ENCODE measurements around the gene RAB31. TPM values are rescaled to one million over a fixed set of nuclear protein-coding genes. Genes with fewer than 3 reads are reported as not detected.

Gene RAB31
- total and polyA plus RNA-seq, 2 of the 13 experiments (the other 11 are each of a cell fraction or from before 2014, with no cell fraction given), result 1.1 to 1.7 TPM

GRCh38 chr18:9845256-9845655 is 137.2 kb downstream of the RAB31 start:
- no peak overlapping the region for H2AFZ ChIP-seq (ENCODE audit: low read length)
- no peak overlapping the region for H3K9ac ChIP-seq (ENCODE audit: insufficient read depth, low read depth, low read length)
- intact Hi-C loops (cut with micrococcal nuclease; ENCODE audit: unreplicated experiment) (no loop called here), in situ Hi-C loops (cut with HindIII; ENCODE audit: extremely low pct_ligation_motif_present, low pct_unique_long_range_greater_than_20kb) (no loop called here)
- TF ChIP-seq ZNF33B (CRISPR knock-in tag; IDR thresholded peaks at IDR 0.05), result no peak
- no peak for TF ChIP-seq ZNF12 (CRISPR knock-in tag; IDR thresholded peaks at IDR 0.05)
- no peak for TF ChIP-seq HHEX (CRISPR knock-in tag; IDR thresholded peaks at IDR 0.05)
- TF ChIP-seq ZNF558 (CRISPR knock-in tag; IDR thresholded peaks at IDR 0.05; ENCODE audit: borderline replicate concordance), result no peak
- no peak for TF ChIP-seq DBP (CRISPR knock-in tag; IDR thresholded peaks at IDR 0.05; ENCODE audit: not compliant biosample characterization)
- no peak for TF ChIP-seq FOXC1 (CRISPR knock-in tag; IDR thresholded peaks at IDR 0.05; ENCODE audit: borderline replicate concordance)
- no peak for TF ChIP-seq ZFP62 (CRISPR knock-in tag; IDR thresholded peaks at IDR 0.05)
- no peak for TF ChIP-seq ZNF383 (CRISPR knock-in tag; IDR thresholded peaks at IDR 0.05; ENCODE audit: borderline replicate concordance)
- no peak for TF ChIP-seq SIX1 (CRISPR knock-in tag; IDR thresholded peaks at IDR 0.05; ENCODE audit: borderline replicate concordance)
- no peak for TF ChIP-seq ZSCAN5A (CRISPR knock-in tag; IDR thresholded peaks at IDR 0.05; ENCODE audit: borderline replicate concordance)
- TF ChIP-seq CCAR2 (optimal IDR thresholded peaks at IDR 0.05; ENCODE audit: low read depth, low read length), result no peak
- no peak for TF ChIP-seq EEA1 (CRISPR knock-in tag; IDR thresholded peaks at IDR 0.05; ENCODE audit: borderline replicate concordance)
- no peak for TF ChIP-seq ETV5 (CRISPR knock-in tag; IDR thresholded peaks at IDR 0.05; ENCODE audit: borderline replicate concordance)
- no peak for TF ChIP-seq ZKSCAN8 (CRISPR knock-in tag; IDR thresholded peaks at IDR 0.05; ENCODE audit: borderline replicate concordance)
- TF ChIP-seq SIN3A (IDR thresholded peaks at IDR 0.05; ENCODE audit: borderline replicate concordance, low read depth, low read length), result no peak
- no peak overlapping the region for H3K4me2 ChIP-seq (ENCODE audit: low read depth, low read length)
- POLR2A ChIA-PET, result no interaction called here
- H3K9me3 ChIP-seq (ENCODE audit: low read length), result no peaks in the 10 kb centered on the region
- no TSS peak for BruUV-seq (replicated peaks)
- no peak for DNase-seq (ENCODE audit: low spot score)
- no peak for FAIRE-seq
- no peak overlapping the region for H3K4me3 ChIP-seq (replicated peaks in 1 of 3; ENCODE audit: insufficient read depth in 1 of 3, low read depth in 2 of 3, low read length in 3 of 3)
- no peaks in the 10 kb centered on the region for H4K20me1 ChIP-seq (ENCODE audit: insufficient read depth, low read length)
- no peak for ATAC-seq
- no peaks in the 10 kb centered on the region for H3K4me1 ChIP-seq (ENCODE audit: insufficient read depth, low read length)
- CTCF ChIA-PET (ENCODE audit: low intra/inter-chr PET ratio, low total read pairs), result no interaction called here
- H3K27ac ChIP-seq (ENCODE audit: extremely low read length, insufficient read depth, low read length), result no peak overlapping the region
- no peaks in the 10 kb centered on the region for H3K36me3 ChIP-seq (replicated peaks in 1 of 2; ENCODE audit: control insufficient read depth in 1 of 2, insufficient read depth in 2 of 2, low read length in 2 of 2)
- H3K79me2 ChIP-seq (ENCODE audit: insufficient read depth, low read length), result no peaks in the 10 kb centered on the region
- H3K27me3 ChIP-seq (ENCODE audit: control insufficient read depth in 1 of 2, insufficient read depth in 2 of 2, low read length in 2 of 2), result no peaks in the 10 kb centered on the region; a peak in 2 of 5 replicates
- WGBS (ENCODE audit: low lambda C conversion rate), result 79% methylated on average over 3 of the region's 3 CpGs
